ENCODE measurements around the gene POGLUT2. TPM values are rescaled to one million over a fixed set of nuclear protein-coding genes. Genes with fewer than 3 reads are reported as not detected.

The POGLUT2 gene
- 27.1 and 31.9 TPM in 2 replicates for total RNA-seq

DNA sequence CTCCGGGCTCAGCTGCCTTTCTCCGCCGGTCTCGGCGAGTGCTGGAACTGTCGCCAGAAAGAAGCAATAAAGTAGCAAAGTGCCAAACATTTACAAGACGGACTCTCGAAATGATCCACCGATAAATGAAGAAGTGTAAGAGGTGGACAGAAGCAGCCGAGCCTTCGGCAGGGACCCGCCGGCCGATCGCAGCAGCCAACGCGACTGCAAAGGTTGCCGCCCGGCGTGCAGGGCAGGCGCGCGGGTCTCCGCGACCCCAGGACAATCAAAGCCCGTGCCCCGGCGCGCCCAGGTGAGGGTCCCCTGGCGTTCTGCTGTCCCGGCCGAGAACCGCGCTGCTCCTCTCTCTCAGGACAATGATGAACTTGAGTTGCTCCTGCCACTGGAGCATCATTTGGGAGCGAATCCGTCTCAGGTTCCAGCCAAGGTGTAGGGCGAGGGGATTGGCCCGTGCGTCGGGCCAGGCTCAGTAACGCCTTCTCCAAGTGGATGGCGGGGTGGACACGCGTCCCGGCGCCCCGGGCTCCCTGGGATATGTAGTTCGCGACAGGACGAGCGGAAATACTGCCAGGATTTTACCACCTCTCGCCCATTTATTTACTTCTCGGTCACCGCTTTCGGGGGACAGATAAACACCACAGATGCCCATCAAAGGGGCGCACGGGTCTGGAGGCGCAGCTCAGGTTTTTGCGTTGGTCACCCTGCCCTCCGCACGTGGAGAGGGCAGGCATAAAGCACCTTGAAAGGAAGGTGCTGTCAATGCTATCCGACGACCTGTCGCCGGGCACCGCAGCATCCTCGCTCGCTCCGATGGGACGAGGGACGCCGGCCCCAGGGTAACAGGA lies at the start of gene POGLUT2, which contains the start of gene BIVM:
Gene POGLUT2 (minus strand): TSS at position 396 of the 845 bp plus-strand sequence. CDS start 306 bp downstream, at position 90.
Gene BIVM (plus strand): TSS at position 539 of the 845 bp plus-strand sequence. CDS start 8,149 bp downstream, outside the sequence.

DNA sequence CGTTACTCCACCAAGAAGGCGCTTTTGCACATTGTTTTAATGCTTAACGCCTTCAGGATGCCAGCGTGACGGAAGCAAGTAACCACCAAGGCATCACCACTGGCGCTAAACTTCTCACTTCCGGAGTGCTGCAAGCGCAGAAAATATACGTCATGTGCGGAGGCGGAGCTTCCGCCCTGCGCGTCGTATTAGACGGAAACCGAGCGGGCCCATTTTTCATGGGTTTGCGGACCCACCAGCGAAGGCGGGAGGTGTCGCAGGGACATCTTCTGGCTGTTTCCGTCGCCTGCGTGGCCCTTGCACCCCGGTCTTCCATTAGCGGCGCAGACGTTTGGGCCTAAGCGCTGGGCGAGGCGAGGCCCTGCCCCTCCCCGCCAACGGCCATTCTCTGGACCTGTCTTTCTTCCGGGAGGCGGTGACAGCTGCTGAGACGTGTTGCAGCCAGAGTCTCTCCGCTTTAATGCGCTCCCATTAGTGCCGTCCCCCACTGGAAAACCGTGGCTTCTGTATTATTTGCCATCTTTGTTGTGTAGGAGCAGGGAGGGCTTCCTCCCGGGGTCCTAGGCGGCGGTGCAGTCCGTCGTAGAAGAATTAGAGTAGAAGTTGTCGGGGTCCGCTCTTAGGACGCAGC lies 47.0 kb upstream of the POGLUT2 start, which contains the start of gene ERCC5:
Gene ERCC5 (plus strand): TSS at position 403 of the 631 bp plus-strand sequence. CDS start 235 bp downstream, outside the sequence.

DNA sequence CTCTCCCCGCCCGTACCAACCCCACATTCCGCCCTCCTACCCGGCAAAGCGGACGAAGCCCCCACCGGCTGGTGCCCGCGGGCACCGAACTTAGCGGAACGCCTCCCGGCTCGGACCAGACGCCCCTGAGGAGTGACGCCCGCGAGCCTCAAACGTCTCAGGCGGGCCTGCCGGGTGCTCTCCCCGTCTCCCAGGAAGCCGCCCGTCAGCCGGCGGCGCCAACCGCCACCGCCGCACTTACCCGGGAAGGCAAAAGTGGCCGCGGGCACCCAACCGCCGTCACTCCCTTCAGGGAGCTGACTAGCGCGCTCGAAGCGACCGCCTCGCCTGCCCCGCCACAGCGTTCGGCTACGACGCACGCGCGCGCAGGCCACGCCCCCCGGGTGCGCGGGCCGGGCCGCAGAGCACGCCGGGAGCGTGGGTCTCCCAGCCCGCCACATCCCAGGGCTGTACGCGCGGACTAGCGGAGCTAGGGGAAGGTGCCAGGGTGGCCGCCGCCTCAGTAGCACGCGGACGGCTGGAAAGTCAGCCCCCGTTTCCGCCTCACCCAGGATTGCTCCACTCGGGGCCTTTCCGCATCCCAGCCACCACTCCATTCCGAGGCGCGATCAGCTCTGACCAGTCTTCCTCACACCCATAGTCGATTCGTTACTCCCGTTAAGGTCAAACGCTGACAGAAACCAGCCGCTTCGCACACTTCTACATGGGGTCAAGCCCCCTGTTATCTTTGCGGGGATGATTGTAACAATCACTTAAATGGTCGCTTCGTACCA lies 25.1 kb downstream of the POGLUT2 start, which contains the start of gene TEX30:
Gene TEX30 (minus strand): TSS at position 346 of the 773 bp plus-strand sequence. CDS start 3,760 bp downstream, outside the sequence.

Other genes with a start within 250 kb of the POGLUT2 start
- gene TPP2, start 202.0 kb downstream of the POGLUT2 start, total RNA-seq: 33.4 and 34.2 TPM in 2 replicates
- gene METTL21C, start 103.9 kb downstream of the POGLUT2 start, total RNA-seq: not detected in 2 replicates
- 12.7 and 17.0 TPM in 2 replicates for gene TEX30, start 25.2 kb downstream of the POGLUT2 start, total RNA-seq
- gene BIVM, start 143 bp upstream of the POGLUT2 start, total RNA-seq: 13.6 and 20.2 TPM in 2 replicates
- gene ERCC5, start 47.1 kb upstream of the POGLUT2 start, total RNA-seq: 57.1 and 73.9 TPM in 2 replicates

All from myometrial cell (primary cell).